SIG-M5 (cell line): Measurements from ENCODE around the gene RELL2.

Experiments
- DNase-seq: peaks from one replicate; lab custom pipeline; 2025; lab: John Stamatoyannopoulos, UW

RELL2 gene

DNA sequence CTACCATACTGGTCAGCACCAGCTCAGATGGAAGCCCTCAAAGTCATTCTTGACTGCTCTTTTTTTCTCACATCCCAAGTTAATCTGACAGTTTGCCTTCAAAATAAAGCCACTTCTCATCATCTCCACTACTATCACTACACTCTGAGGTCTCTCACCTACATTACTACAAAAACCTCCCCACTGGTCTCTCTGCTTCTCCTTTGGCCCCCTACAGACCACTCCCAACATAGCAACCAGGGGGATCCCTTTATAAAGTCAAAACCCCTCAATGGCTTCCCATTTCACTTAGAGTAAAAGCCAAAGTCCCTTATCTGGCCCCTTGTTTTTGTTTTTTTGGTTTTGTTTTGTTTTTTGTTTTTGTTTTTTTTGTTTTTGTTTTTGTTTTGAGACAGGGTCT is 40.6 kb downstream of the RELL2 start:
- DNase-seq: no peak

DNA sequence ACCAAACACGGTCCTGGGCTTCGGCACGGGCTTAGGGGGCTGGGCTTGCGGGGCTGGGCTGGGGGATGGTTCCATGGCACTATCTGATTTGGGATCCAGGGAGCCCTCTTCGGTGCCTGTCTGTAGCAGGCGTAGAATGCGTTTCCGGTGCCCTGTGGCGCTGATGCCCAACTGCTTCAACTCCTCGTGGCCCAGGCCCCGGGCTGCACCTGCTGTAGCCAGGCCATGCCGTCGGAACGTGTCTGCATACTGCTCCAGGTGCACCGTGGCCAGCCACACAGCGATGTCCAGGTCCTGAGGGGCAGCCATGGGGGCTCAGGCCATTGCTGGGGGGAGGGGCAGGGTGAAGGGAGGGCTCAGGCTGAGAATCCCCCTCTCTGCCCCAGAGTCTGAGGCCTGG is 43.4 kb downstream of the RELL2 start:
- DNase-seq: no peak

DNA sequence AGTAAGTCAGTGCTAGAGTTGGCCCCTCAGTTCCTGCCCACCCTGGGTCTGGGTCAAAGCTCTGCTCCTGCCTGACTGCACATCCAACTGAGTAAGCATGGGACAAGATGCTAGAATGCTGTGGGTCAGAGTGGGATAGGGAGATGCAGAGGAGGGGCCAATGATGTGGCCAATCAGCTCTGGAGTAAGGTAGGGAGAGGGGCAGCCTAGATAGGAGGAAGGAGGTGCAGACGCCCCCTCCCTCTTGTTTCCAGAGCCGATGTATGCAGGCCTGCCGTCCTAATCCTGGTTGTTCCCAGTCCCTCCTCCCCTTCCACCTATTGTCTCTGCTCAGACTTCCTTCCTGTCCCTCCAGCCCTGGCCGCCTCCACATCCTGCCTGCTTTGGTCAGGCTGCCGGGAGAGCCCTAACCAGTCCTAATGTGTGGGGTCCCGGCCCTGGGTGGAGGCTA is 44.0 kb downstream of the RELL2 start:
- DNase-seq: no peak

DNA sequence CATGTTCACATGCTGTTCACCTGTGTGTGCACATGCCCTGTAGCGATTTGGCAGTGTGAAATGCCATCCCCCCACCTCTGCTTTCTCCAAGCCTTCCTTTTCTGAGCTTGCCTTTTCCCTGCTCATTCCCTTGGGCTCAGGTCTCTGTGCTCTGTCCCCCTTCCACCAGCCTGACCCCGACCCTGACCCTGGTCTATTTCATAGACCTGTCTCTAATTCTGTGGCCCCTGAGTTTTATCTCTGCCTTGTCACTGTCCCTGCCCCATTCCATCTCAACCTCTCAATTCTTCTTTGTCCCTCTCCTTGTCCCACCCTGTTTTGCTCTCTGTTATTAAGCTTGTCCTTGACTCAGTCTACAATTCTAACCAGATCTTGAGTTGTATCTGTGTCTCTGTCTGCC is 44.5 kb downstream of the RELL2 start:
- DNase-seq: no peak

DNA sequence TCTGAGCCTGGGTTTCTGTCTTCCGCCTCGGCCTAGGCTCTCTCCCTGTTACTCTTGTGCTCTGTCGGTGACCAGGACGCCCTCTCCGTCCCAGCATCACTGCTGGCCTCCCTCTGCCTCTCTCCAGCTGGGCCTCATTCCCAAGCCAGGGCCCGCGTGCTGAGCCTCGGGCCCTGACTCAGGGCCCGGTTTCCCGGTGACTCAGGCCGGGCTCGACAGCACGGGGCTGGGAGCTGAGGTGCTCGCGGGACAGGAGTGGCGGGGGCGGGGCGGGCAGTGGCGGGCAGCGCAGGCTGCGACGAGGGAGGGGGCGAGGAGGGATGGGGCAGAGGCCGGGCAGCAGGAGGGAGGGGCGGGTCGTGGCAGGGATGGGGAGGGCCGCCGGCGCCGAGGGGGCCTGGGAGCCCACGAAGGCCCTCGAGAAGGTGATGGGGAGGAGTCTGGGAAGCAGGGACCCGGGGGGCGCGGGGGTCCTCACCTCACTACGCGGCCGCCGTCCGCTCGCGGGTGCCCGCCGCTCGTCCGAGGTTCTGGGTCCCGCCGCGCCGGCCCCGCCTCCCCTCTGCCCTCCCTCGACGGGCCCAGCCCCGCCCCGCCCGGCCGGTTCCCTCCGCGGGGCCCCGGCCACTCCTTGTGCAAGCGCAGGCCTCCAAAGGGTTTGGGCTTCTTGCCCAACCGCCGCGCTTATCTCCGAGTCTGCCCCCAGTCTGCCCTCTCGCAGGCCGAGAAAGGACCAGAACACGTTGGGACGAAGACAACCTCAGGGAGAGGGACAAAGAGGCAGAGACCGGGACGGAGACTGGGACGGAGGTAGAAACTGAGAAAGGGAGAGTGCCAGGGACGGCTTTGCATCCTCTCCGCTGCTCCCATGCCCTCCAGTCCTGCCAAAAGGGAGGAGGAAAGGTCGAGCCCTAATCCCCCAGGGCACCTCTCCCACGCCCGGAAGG is 45.2 kb downstream of the RELL2 start, which contains the start of gene ARAP3:
Gene ARAP3, minus strand, starts transcription at position 536 of the 947 bp plus-strand sequence. CDS start 1,744 bp downstream, outside the sequence.
- no peak for DNase-seq

DNA sequence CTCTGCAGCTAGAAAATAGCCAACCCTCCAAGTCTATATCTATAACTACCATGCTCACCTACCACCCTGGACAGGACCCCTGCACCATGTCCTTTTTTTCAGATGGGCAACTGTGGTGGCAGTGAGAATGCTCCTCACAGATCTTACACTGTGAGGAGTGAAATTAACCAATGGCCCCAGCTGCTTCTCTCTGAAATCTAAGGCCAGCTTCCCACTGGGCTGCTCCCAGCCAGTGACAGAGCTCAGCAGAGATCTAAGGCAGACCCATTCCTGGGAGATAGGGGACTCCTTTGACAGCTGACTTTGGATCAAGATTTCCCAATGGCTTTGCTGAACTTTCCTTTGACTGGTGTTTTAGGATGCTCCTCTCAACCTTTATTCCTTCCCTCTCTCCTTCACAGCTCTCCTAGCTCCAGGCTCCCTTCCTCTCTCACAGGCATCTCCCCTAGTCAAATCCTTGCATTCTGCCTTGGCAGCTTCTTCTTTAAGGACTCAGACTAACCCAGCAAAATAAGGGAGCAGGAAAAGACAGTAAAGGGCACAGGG is 46.9 kb downstream of the RELL2 start:
- DNase-seq: no peak

DNA sequence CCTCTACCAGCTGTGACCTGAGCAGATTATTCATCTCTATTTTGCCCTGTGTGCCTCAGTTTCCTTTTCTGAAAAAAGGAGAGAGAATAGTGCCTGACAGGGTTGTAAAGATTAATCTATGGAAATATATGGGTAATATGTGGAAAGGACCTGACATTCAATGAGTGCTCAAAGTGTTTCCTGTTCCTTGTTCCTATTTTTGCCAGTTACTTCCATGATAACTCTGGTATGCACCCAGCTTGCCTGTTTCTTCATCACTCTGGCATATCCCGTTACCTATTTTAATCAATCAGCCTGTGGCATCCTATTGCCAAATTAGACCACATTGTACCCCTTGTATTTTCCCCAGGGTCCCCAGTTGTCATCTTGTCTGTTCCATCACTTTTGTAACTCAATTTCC is 48.8 kb downstream of the RELL2 start:
- no peak for DNase-seq

DNA sequence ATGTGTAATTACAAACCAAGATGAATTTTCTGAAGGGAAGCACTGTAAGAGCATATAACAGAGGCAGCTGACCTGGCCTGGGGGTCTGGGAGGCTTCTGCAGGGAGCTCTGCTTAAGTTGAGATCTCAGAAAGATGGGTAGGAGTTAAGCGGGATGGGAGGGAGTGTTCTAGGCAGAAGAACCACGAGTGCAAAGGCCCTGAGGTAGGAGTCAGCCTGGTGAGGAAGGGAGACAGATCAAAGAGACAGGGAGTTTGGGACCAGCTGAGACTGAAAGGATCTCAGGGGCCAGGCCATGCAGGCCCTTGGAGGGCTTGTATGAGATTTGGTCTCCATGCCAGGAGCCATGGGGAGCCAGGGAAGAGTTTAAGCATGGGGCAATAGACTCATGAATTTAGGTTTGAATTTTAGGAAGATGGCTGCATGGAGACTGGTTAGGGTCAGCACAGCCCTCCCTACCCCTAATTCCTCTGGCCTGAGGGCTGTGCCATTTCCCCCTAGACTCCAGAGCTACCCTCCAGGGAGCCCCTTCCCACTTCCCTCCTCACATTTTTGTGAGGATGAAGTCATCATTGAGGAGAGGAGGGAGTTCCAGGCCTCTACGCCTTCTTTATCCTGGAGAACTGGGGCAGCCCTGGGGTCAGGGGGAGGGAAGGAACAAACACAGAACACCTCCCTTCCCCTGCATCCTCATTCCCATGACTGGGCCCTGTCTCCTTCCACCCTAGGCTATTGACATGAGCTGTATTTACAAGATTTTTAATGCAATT is 50.0 kb downstream of the RELL2 start:
- no peak for DNase-seq
